Mononuclear cell (primary cell): ENCODE data around the gene IFT22. TPM values are rescaled to one million over a fixed set of nuclear protein-coding genes. Genes with fewer than 3 reads are reported as not detected.

Experiments
- H3K27me3 ChIP-seq: 2 replicates; pipeline ENCODE4 v1.6.0; 2011; ENCODE audit warnings: low read length, control low read depth; ENCODE audit not compliant: insufficient read depth
- H3K4me1 ChIP-seq: 2 replicates; pipeline ENCODE4 v1.5.1; 2011; ENCODE audit warnings: mild to moderate bottlenecking, low read length, control low read depth; ENCODE audit not compliant: insufficient read depth
- H3K4me3 ChIP-seq: 2 replicates; pipeline ENCODE4 v1.5.1; 2011; ENCODE audit warnings: mild to moderate bottlenecking, low read length, moderate library complexity
- H3K9me3 ChIP-seq: 2 replicates; pipeline ENCODE4 v1.5.1; 2011; ENCODE audit warnings: low read depth, mild to moderate bottlenecking, control low read depth, low read length
- total RNA-seq: library from RNA; depleted of rRNA; stranded (reverse); fragments of >200 nt; gene quantifications from one replicate; pipeline ENCODE4 v1.2.3, GENCODE V29; 2012

IFT22 gene
- total RNA-seq, 1 donor = 1.5 TPM

DNA sequence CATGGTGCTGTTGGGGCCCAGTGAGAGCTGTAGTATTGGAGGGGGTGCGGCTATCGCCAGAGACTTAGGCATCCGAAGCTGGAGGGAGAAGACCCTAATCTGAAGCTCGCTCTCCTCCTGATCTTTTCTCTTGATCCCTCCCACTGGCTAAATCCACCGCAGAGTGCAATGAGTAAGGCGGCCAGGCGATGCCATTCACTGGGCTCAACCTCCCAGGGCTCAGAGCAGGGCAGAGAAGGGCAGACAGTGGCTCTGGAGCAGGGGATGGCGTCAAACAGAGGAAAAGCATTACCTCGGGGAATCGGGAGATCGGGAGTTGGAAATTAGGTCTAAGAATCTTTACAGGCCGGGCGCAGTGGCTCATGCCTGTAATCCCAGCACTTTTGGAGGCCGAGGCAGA is 18.8 kb upstream of the IFT22 start:
- H3K4me3 ChIP-seq = no peak overlapping the region
- H3K9me3 ChIP-seq = no peaks in the 10 kb centered on the region
- no peaks in the 10 kb centered on the region for H3K27me3 ChIP-seq
- no peaks in the 10 kb centered on the region for H3K4me1 ChIP-seq

DNA sequence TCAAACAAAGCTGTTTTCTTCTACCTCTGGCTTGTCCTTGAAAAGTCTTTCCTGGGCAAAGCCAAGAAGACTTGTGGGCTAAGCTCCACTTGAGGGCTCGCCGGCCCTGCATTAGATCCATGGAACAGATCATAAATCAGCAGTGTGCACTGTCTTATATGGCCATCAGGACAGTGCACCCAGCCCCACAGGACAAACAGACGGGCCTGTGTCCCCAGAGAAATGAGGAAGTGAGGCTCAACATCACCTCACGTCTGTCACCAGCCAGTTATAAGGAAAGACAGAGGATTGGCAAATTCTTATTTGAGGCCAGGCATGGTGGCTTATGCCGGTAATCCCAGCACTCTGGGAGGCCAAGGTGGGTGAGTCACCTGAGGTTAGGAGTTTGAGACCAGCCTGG is 12.3 kb upstream of the IFT22 start:
- H3K27me3 ChIP-seq = no peaks in the 10 kb centered on the region
- no peaks in the 10 kb centered on the region for H3K4me1 ChIP-seq
- no peaks in the 10 kb centered on the region for H3K9me3 ChIP-seq
- H3K4me3 ChIP-seq = no peak overlapping the region

DNA sequence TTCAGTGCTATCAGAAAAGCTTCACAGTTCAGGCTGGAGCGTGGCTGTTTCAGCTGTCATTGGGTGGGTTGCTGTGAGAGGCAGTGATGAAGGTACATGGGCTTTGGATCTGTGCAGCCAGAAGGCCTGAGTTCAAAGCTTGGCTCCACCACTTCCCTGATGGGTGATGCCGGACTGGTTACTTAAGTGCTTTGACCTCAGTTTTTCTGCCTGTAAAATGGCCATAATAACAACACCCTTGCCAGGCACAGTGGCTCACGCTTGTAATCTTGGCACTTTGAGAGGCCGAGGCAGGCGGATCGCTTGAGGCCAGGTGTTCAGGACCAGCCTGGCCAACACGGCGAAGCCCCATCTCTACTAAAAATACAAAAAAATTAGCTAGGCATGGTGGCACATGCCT is 10.4 kb upstream of the IFT22 start:
- Histone ChIP-seq H3K4me3 (no peak overlapping the region), H3K27me3 (no peaks in the 10 kb centered on the region), H3K9me3 (no peaks in the 10 kb centered on the region), H3K4me1 (no peaks in the 10 kb centered on the region)

DNA sequence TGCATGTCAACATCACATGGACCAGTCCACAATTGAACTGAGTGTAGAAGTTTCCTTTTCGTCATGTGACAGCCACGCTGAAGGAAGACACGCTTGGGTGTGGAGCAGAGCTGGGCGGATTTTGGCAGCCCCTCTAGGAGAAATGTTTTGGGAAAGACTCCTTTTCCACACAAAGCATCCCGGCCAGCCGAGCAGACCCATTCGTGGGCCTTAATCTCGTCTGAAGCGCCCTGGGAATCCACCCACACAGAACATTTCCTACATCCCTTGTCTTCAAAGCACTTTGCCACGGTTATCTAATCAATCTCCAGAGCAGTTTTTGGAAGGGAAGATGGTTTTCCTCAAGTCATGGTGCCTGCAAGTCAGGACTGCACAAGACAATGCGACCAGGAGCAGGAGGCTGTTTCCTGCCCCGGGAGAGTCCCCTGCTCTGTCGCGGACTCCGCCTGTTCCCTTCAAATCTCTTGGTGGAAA is 8.4 kb upstream of the IFT22 start:
- Histone ChIP-seq H3K4me1 (no peaks in the 10 kb centered on the region), H3K27me3 (no peaks in the 10 kb centered on the region), H3K9me3 (no peaks in the 10 kb centered on the region), H3K4me3 (no peak overlapping the region)

DNA sequence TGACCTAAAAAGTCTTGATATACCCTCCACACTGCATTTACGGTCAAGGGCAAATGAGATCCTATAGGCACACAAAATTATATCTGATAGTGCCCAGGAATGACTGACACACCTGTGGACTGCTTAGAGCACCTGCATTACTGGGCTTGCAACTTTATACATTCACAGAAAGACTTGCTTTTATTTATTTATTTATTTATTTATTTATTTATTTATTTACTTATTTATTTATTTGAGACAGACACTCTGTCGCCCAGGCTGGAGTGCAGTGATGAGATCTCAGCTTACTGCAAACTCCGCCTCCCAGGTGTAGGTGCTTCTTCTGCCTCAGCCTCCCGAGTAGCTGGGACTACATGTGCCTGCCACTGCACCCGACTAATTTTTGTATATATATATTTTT is 6.5 kb upstream of the IFT22 start:
- no peaks in the 10 kb centered on the region for H3K4me1 ChIP-seq
- no peaks in the 10 kb centered on the region for H3K9me3 ChIP-seq

DNA sequence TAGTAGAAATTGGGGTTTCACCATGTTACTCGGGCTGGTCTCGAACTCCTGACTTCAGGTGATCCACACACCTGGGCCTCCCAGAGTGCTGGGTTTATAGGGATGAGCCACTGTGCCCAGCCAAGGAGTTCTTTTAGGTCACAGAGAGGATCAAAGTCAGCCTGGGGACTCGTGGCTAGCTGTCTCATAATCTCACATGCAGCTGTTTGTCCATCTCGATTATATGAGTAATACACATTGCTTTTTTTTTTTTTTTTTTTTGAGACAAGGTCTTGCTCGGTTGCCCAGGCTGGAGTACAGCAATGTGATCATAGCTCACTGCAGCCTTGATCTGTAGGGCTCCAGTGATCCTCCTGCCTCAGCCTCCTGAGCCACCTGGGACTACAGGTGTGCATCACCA is 2.2 kb downstream of the IFT22 start:
- H3K4me1 ChIP-seq = peaks cover 12% of the 10 kb centered on the region
- no peaks in the 10 kb centered on the region for H3K27me3 ChIP-seq
- no peaks in the 10 kb centered on the region for H3K9me3 ChIP-seq
- H3K4me3 ChIP-seq = no peak overlapping the region

More for the DNA sequence above, 6.5 kb upstream of the IFT22 start:
- Histone ChIP-seq H3K27me3 (no peaks in the 10 kb centered on the region), H3K4me3 (no peak overlapping the region)

DNA sequence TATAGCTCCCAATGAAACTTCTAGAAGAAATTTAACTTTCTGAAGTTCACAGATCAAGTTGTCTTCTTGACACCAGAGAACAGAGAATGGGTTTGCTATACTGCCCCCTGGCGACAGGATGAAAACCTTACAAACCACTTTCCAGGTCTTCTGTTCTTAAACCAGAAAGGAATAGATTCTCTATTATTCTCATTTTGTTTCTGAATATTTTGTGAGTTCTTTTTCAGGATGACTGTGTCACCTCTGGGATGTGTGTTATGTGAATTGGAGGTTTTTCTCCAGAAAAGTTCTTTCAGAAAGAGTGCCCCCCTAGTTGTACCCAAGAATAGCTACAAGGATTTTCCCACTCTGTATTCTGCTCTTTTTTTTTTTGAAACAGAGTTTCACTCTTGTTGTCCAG is 6.3 kb downstream of the IFT22 start:
- no peaks in the 10 kb centered on the region for H3K4me1 ChIP-seq
- no peak overlapping the region for H3K4me3 ChIP-seq

DNA sequence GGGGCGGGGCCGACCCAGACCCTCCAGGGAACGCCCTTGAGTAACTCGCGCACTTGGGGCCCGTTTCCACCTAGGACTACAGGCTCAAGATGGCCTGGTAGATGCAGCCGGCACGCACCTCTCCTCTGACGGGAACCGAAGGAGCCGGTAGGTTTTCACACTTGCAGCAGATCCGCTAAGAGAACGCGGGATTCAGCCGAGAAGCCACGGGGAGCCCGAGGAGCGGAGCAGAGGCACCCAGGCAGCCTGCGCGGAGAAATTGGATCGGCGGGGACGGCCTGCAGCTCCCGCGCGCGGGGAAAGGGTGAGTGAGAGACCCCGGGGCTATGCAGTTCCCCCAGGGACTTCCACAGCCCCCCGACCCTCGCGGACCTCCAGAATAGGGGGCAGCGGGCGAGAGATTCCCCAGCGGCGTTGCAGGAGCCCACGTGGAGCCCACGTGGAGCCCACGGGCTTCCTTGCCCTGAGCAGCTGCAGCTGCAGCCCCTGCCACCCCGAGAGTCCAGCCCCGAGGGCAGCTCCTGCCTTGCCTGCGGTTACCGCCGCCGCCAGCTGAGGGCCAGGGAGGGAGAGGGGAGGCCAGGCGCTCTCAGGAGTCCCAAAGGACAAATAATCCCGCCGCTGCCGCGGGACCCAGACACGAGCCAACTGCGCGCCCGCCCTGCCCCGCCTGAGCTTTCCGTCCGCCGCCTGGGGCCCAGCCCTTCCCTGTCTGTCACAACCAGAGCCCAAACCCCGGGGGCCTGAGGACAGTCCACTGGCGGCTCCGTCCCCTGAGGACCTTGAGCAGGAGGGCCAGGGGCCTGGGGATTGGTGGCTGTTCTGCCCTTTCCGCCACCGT is 13.1 kb downstream of the IFT22 start:
- Histone ChIP-seq H3K4me1 (peaks cover 6% of the 10 kb centered on the region), H3K9me3 (no peaks in the 10 kb centered on the region), H3K27me3 (peaks cover 43% of the 10 kb centered on the region), H3K4me3 (no peak overlapping the region)

More for the DNA sequence above, 6.3 kb downstream of the IFT22 start:
- Histone ChIP-seq H3K9me3 (no peaks in the 10 kb centered on the region), H3K27me3 (peaks cover 2% of the 10 kb centered on the region)

DNA sequence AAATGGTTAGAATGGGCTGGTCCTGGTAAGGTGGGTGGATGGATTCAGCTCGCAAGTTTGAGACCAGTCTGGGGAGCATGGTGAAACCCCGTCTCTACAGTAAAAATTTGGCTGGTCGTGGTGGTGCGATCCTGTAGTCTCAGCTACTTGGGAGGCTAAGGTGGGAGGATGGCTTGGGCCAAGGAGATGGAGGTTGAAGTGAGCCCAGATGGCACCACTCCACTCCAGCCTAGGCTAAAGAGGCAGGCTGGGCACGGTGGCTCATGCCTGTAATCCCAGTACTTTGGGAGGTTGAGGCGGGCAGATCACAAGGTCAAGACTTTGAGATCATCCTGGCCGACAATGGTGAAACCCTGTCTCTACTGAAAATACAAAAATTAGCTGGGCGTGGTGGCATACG is 15.3 kb downstream of the IFT22 start:
- H3K9me3 ChIP-seq = peaks cover 2% of the 10 kb centered on the region
- H3K27me3 ChIP-seq = peaks cover 65% of the 10 kb centered on the region
- H3K4me3 ChIP-seq = no peak overlapping the region
- peaks cover 6% of the 10 kb centered on the region for H3K4me1 ChIP-seq

DNA sequence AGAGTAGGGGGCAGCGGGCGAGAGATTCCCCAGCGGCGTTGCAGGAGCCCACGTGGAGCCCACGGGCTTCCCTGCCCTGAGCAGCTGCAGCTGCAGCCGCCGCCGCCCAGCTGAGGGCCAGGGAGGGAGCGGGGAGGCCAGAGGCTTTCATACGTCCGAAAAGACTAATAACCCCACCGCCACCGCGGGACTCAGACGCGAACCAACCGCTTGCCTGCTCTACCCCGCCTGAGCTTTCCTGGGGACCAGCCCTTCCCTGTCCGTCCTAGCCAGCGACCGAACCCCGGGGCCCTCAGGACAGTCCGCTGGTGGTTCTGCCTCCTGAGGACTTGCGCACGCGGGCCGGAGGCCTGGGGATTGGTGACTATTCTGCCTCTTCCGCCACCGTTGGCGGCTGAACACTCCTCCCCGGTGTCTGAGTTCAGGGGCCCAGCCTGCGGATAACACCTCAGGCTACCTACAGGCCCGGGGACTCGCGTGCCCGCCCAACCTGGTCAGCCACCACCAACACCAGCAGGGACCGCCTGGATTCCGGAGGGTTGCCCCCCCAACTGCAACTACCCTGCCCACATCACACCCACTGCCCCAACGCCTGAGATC is 18.4 kb downstream of the IFT22 start:
- H3K9me3 ChIP-seq = peaks cover 11% of the 10 kb centered on the region
- H3K27me3 ChIP-seq = peaks cover 88% of the 10 kb centered on the region
- no peak overlapping the region for H3K4me3 ChIP-seq
- H3K4me1 ChIP-seq = peaks cover 5% of the 10 kb centered on the region

DNA sequence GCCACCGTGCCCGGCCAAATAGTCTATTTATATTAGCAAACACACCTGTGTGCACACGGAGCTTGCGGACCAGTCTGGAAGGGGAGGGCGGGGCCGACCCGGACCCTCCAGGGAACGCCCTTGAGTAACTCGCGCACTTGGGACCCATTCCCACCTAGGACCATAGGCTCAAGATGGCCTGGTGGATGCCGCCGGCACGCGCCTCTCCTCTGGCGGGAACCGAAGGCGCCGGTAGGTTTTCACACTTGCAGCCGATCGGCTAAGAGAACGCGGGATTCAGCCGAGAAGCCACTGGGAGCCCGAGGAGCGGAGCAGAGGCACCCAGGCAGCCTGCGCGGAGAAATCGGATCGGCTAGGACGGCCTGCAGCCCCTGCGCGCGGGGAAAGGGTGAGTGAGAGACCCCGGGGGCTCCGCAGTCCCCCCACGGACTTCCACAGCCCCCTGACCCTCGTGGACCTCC is 18.9 kb downstream of the IFT22 start:
- H3K27me3 ChIP-seq = peaks cover 87% of the 10 kb centered on the region

DNA sequence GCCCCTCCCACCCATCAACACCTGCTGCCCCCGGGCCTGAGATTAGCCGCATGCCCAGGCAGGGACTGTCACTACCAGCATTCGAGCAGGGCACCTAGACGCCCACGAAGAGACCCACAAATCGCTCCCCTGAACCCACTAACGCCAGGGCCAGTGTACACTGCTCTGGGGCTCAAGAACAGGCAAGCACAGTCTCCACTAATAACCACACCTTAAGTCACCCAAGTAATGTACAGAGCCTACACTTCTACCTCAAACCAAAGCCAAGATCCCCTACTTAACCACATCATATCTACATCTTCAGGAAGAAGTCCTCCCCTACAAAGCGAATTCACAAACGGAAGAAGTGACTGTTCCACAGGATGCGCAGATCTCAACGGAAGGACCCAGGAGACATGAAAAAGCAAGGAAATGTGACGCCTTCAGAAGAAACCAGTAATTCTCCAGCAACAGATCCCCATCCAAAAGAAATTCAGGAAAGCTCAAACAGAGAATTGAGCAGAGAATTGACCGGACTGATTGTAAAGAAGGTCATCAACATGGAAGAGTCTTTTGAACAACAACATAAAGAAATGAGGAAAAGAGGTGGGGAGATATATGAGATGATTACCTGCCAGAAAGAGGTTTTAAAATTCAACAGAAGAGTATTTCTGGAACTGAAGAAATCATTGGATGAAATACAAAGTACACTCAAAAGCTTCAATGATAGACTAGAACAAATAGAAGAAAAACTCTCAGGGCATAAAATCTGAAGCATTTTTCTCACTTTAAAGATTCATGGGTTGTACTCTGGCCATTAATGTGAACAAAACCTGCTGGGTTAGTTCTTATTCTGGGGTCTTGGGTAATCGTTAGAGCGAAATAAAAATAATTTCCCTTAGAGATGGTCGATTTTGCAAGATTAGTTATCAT is 20.9 kb downstream of the IFT22 start:
- Histone ChIP-seq H3K4me1 (no peaks in the 10 kb centered on the region), H3K9me3 (peaks cover 11% of the 10 kb centered on the region), H3K4me3 (no peak overlapping the region), H3K27me3 (peaks cover 74% of the 10 kb centered on the region)

More for the DNA sequence above, 18.9 kb downstream of the IFT22 start:
- Histone ChIP-seq H3K4me3 (no peak overlapping the region), H3K9me3 (peaks cover 11% of the 10 kb centered on the region), H3K4me1 (no peaks in the 10 kb centered on the region)

DNA sequence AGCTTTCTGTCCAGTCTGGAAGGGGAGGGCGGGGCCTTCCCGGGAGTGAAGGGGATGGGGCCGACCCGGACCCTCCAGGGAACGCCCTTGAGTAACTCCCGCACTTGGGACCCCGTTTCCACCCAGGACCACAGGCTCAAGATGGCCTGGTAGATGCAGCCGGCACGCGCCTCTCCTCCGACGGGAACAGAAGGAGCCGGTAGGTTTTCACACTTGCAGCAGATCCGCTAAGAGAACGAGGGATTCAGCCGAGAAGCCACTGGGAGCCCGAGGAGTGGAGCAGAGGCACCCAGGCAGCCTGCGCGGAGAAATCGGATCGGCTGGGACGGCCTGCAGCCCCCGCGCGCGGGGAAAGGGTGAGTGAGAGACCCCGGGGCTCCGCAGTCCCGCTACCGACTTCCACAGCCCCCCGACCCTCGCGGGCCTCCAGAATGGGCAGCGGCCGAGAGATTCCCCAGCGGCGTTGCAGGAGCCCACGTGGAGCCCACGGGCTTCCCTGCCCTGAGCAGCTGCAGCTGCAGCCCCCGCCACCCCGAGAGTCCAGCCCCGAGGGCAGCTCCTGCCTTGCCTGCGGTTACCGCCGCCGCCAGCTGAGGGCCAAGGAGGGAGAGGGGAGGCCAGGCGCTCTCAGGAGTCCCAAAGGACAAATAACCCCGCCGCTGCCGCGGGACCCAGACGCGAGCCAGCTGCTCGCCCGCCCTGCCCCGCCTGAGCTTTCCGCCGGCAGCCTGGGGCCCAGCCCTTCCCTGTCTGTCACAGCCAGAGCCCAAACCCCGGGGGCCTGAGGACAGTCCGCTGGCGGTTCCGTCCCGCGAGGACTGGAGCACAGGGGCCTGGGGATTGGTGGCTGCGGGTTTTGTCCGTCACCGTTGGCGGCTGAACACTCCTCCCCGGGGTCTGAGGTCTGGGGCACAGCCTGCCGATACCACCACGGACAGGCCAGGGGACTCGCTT is 21.8 kb downstream of the IFT22 start:
- Histone ChIP-seq H3K9me3 (peaks cover 11% of the 10 kb centered on the region), H3K4me3 (no peak overlapping the region), H3K4me1 (no peaks in the 10 kb centered on the region), H3K27me3 (peaks cover 68% of the 10 kb centered on the region)

DNA sequence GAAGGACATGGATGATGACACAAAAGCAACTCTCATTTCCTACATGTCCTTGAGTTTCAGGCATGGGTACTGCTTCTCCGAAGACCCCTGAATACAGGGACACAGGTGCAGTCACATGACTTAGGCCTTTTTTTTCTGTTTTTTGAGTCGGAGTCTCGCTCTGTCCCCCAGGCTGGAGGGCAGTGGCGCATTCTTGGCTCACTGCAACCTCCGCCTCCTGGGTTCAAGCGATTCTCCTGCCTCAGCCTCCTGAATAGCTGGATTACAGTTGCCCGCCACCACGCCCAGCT is 26.8 kb downstream of the IFT22 start:
- H3K9me3 ChIP-seq = no peaks in the 10 kb centered on the region
- peaks cover 25% of the 10 kb centered on the region for H3K27me3 ChIP-seq
- no peaks in the 10 kb centered on the region for H3K4me1 ChIP-seq
- no peak overlapping the region for H3K4me3 ChIP-seq
